GM18505 (cell line): Measurements from ENCODE around the gene AHCTF1.

Experiments
- ATAC-seq: cut with Tn5 transposase; IDR thresholded peaks from one replicate; pipeline ENCODE4 v1.9.1; 2021; ENCODE audit not compliant: unreplicated experiment
- POLR2A ChIP-seq: IDR thresholded peaks from 4 replicates; pipeline ENCODE4 v1.6.1; 2011; ENCODE audit warnings: borderline replicate concordance; ENCODE audit not compliant: insufficient read depth, insufficient read length; ENCODE audit errors: extremely low read depth

The AHCTF1 gene

GRCh38 chr1:246931549-246932365 is at the start of gene AHCTF1:
AHCTF1 (minus strand) TSS chr1:246931948; CDS start chr1:246918370, 13,578 bp downstream.
- peak; percentile 96 for TF ChIP-seq POLR2A

GRCh38 chr1:246978785-246979184 is 47.0 kb upstream of the AHCTF1 start:
- ATAC-seq = no peak

More at GRCh38 chr1:246931549-246932365, at the start of gene AHCTF1:
- peak; percentile 90 for ATAC-seq

GRCh38 chr1:246978281-246978680 is 46.5 kb upstream of the AHCTF1 start:
- TF ChIP-seq POLR2A = no peak
- no peak for ATAC-seq

More at GRCh38 chr1:246978785-246979184, 47.0 kb upstream of the AHCTF1 start:
- no peak for TF ChIP-seq POLR2A

- no peak for ATAC-seq
- no peak for TF ChIP-seq POLR2A
These were observed 40.2 kb upstream of the AHCTF1 start for GRCh38 chr1:246971969-246972368.

GRCh38 chr1:246971090-246971721 is 39.5 kb upstream of the AHCTF1 start:
- no peak for TF ChIP-seq POLR2A
- no peak for ATAC-seq

- TF ChIP-seq POLR2A = no peak
- ATAC-seq = no peak
These were observed 37.9 kb upstream of the AHCTF1 start for GRCh38 chr1:246969621-246970020.

GRCh38 chr1:246966502-246966901 is 34.8 kb upstream of the AHCTF1 start:
- no peak for ATAC-seq
- no peak for TF ChIP-seq POLR2A

GRCh38 chr1:246959944-246960693 is 28.4 kb upstream of the AHCTF1 start:
- peak; percentile 64 for ATAC-seq
- no peak for TF ChIP-seq POLR2A

GRCh38 chr1:246954126-246954525 is 22.4 kb upstream of the AHCTF1 start:
- no peak for TF ChIP-seq POLR2A
- ATAC-seq = no peak

GRCh38 chr1:246951413-246951812 is 19.7 kb upstream of the AHCTF1 start:
- no peak for TF ChIP-seq POLR2A
- ATAC-seq = no peak

GRCh38 chr1:246949956-246950355 is 18.2 kb upstream of the AHCTF1 start:
- ATAC-seq = no peak
- TF ChIP-seq POLR2A = no peak

- no peak for ATAC-seq
- TF ChIP-seq POLR2A = no peak
These were observed 15.5 kb upstream of the AHCTF1 start for GRCh38 chr1:246947255-246947654.

- no peak for ATAC-seq
- no peak for TF ChIP-seq POLR2A
These were observed 14.6 kb upstream of the AHCTF1 start for GRCh38 chr1:246946366-246946765.
